ENCODE results near the gene SNX27. TPM values are rescaled to one million over a fixed set of nuclear protein-coding genes. Genes with fewer than 3 reads are reported as not detected.
"Not testable (repeated sequence)": the region's sequence is repeated elsewhere in the genome, so short reads cannot be mapped to it uniquely, and the experiment has no call there.

SNX27 gene
- polyA plus RNA-seq, 5 donors: 17.7 to 26.2 (median 22.6) TPM

- no peak for DNase-seq
Observed at GRCh38 chr1:151596166-151596953, 15.5 kb upstream of the SNX27 start.

DNA sequence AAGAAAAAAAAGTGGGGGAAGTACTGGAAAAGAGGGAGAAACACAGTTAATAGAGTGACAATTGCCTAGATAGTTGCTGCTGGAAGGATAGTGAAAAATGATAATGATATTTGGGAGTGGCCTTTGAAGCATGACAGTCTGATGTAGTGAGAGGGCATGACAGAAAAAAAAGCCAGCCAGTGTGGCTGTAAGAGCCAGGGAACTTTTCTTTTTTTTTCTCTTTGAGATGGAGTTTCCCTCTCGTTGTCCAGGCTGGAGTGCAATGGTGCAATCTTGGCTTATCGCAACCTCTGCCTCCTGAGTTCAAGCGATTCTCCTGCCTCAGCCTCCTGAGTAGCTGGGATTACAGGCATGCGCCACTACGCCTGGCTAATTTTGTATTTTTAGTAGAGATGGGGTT lies 9.3 kb upstream of the SNX27 start:
- not testable (repeated sequence) for DNase-seq

DNA sequence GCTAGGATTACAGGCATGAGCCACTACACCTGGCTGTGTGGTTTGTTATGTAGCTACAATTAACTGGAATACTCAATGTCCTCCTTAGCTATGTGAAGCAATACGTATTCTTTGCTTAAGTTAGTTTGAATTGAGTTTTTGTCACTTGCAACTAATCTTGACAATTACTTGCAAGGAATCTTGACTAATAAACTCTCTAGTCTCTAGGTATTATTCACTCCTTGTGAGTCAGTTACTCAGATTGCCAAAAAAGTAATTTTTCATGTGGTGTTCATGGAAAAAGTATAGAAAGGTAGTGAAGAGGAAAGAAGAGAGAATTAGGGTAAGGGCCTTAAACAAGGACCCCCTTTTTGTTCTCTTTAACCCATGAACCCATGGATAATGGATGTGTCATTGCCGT lies 7.6 kb upstream of the SNX27 start:
- no peak for DNase-seq

- DNase-seq: no peak
Observed at GRCh38 chr1:151606384-151606783, 5.5 kb upstream of the SNX27 start.

- DNase-seq: no peak
Observed at GRCh38 chr1:151606857-151607256, 5.0 kb upstream of the SNX27 start.

DNA sequence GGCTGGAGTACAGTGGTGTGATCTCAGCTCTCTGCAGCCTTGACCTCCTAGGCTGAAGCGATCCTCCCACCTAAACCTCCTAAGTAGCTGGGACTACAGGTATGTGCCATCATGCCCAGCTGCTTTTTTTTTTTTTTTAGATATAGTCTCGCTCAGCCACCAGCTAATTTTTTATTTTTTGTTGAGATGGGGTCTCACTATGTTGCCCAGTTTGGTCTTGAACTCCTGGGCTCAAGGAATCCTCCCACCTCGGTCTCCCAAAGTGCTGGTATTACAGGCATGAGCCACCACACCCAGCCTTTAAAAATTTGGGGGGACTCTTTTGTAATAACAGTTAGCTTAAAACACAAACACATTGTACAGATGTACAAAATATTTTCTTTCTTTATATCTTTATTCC lies 1.7 kb upstream of the SNX27 start:
- no peak for DNase-seq

- peak; percentile 52 to 68 for DNase-seq
Observed at GRCh38 chr1:151611288-151611790, 511 bp upstream of the SNX27 start.

GRCh38 chr1:151612501-151613281 lies 841 bp downstream of the SNX27 start:
- peak; percentile 34 to 36 for DNase-seq

- no peak for DNase-seq
Observed at GRCh38 chr1:151613282-151613780, 1.5 kb downstream of the SNX27 start.

GRCh38 chr1:151615711-151616504 lies 4.1 kb downstream of the SNX27 start:
- DNase-seq: no peak

DNA sequence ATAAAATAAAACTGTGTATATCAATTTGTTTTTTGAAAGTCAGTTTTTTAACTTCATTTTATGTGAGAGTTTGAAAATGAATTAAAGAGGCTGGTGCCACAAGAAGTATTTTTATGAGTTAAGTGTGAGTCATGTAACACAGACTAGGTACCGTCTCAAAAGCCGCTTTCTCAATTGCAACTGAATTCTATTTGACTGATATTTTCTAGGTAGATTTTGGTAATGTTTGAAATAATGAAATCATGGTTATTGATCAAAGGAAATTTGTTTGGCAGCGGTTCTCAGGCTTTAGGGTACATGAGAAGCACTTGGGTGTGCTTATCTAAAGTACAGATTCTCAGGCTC lies 4.6 kb downstream of the SNX27 start:
- no peak for DNase-seq

GRCh38 chr1:151618003-151618402 lies 6.2 kb downstream of the SNX27 start:
- no peak for DNase-seq

DNA sequence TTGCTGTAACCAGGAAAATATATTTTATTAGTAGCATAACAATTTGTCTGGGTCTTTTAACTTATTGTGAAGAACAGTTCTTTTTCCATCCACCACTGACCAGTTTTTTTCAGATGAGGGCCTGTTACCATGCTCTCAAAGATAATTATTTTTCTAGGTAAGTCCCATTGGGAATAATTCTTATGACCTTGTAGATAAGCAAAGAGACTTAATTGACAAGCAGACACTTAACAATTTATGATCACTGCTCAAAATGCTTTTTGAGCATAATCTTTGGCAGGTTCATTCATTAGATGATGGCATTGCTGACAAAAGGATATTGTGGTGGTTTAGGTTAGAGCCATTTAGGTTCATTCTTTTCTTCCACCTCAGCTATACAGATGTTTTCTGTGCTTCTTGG lies 6.6 kb downstream of the SNX27 start:
- DNase-seq: no peak

DNA sequence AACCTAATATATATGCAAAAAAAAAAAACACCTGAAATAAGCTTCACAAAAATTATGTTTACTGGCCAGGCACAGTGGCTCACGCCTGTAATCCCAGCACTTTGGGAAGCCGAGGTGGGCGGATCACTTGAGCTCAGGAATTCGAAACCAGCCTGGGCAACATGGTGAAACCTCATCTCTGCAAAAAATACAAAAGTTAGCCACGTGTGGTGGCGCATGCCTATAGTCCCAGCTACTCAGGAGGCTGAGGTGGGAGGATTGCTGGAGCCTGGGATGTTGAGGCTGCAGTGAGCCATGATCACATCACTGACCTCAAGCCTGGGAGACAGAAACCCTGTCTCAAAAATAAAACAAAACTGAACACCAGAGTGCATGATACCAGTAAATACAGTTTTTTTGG lies 7.1 kb downstream of the SNX27 start:
- not testable (repeated sequence) for DNase-seq

DNA sequence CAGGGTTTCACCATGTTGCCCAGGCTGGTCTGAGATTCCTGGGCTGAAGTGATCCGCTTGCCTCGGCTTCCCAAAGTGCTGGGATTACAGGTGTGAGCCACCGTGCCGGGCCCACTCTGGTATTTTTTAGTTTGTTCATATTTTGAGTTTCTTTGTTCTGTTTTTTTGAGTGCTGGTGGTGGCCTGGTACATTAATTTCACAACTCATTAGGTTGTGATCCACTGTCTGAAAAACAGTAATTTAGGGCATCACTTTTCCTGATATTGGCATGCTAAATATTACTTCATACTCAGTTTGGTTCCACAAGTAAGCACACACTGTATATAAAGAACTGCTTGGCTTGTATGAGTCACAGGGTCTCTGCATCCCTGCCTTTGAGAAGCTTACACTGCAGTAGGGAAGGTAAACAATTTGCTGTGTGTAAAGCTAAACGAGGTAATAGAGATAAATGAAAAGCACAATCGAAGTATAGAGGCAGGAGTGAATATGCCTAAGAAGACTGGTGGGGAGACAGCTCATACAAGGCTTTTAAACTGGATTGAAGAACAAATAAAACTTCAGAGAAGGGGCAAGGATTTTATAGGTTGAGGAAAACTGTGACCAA lies 7.7 kb downstream of the SNX27 start:
- DNase-seq: no peak

- peak; percentile 37 to 46 for DNase-seq
Observed at GRCh38 chr1:151620286-151620685, 8.4 kb downstream of the SNX27 start.

DNA sequence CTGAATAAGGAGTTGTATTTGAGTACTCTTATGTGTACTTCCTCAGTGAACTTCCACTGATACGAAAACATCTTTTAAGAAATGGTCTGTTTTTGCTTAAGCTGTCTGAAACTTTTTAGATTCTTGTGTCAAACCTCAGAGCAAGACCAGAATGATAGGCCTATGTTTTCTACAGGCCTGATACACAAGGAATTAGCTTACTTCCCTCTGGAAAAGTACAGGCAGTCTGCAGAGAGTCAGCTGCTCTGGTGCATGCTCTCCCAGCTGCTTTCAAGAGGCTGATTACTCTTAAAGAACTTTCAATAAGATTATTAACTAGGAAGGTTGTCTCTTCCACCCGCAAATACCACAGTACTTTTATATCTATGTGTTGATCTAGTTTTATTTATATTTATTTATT lies 9.5 kb downstream of the SNX27 start:
- DNase-seq: no peak

DNA sequence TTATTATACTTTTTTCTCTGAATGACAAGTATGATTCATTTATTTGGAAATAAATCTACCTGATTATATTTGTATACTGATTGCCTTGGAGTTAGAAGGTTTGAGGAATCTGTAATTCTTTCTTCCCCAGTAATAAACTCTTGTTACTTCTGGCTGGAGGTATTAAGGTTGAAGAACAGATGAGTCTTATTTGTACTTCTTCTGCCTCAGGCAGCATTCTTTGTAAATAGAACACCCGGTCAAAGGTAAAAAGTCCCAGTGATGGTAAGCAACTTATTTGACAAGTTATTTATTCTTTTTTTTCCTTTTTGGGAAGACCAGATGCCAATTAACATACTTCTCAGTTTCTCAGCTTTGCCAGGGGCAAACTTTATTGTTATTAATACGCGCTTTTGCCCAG lies 12.9 kb downstream of the SNX27 start:
- DNase-seq: no peak

- no peak for DNase-seq
Observed at GRCh38 chr1:151626740-151627334, 15.0 kb downstream of the SNX27 start.

GRCh38 chr1:151629278-151629677 lies 17.4 kb downstream of the SNX27 start:
- DNase-seq: no peak

DNA sequence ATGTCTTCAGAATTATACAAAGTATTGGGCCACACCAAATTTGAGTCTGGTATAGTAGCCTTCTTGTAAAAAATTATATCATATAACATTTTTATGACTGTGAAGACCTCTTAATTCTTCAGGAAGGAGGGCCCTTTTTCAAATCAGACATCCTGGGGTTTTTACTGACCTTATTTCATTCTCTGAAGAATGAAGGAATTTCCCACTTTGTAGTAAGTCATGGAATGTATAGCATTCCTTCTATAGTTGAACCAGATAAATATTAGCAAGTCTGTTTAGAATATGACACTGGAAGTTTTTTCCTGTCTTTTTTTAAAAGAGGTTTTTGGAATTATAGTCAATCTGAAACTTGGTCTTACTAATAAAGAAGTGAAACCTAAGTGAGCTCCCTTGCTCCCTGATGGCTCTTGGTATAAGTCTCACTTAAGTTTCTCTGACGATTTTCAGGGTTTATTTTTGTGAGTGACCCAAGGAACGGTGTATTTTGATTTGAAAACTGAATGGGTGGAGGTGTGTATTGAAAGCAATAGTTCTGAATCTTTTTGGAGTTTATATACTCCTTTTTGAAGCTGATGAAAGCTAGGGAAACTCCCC lies 23.7 kb downstream of the SNX27 start:
- no peak for DNase-seq

Measured in right lung (tissue), 5 donors.